ENCODE results near the gene GULP1.
"Not testable (repeated sequence)": the region's sequence is repeated elsewhere in the genome, so short reads cannot be mapped to it uniquely, and the experiment has no call there.

GRCh38 chr2:188284251-188284650 lies 7.4 kb upstream of the GULP1 start:
- TF ChIP-seq POLR2A, CTCF (IDR thresholded peaks at IDR 0.05): not testable (repeated sequence)

All from adrenal gland (tissue), 5 donors.